DOHH2 (cell line): ENCODE measurements around the gene STPG3.
A peak's percentile ranks its signal among the peaks of the same experiment; 100 is the strongest.

Experiments used
- H3F3A ChIP-seq: fragments of 200-600 bp; sonication (generic), shearing (Covaris generic); 2 replicates; pipeline ENCODE4 v1.6.0; 2016; ENCODE audit warnings: antibody characterized with exemption, mild to moderate bottlenecking; ENCODE audit not compliant: control insufficient read depth, insufficient read depth
- H3K27ac ChIP-seq: fragments of 200-600 bp; sonication (generic); 2 replicates; pipeline ENCODE4 v1.5.1; 2014; ENCODE audit warnings: low read depth, mild to moderate bottlenecking, low read length, moderate library complexity
- H3K27me3 ChIP-seq: fragments of 200-600 bp; sonication (generic); 2 replicates; pipeline ENCODE4 v1.6.1; 2014; ENCODE audit warnings: mild to moderate bottlenecking, low read length, mixed read lengths; ENCODE audit not compliant: control insufficient read depth
- H3K36me3 ChIP-seq: fragments of 200-600 bp; sonication (generic); 2 replicates; pipeline ENCODE4 v1.6.1; 2014; ENCODE audit warnings: mild to moderate bottlenecking, low read length, moderate library complexity, mixed read lengths; ENCODE audit not compliant: control insufficient read depth
- H3K4me1 ChIP-seq: fragments of 200-600 bp; sonication (generic); 2 replicates; pipeline ENCODE4 v1.6.1; 2014; ENCODE audit warnings: mild to moderate bottlenecking, low read length, mixed read lengths; ENCODE audit not compliant: control insufficient read depth
- H3K4me2 ChIP-seq: fragments of 200-600 bp; sonication (generic); 2 replicates; pipeline ENCODE4 v1.6.0; 2014; ENCODE audit warnings: mild to moderate bottlenecking, low read length, moderate library complexity
- H3K4me3 ChIP-seq: fragments of 200-600 bp; sonication (generic); 2 replicates; pipeline ENCODE4 v1.5.1; 2014; ENCODE audit warnings: mild to moderate bottlenecking, low read length, mixed read lengths
- H3K79me2 ChIP-seq: fragments of 200-600 bp; sonication (generic); 2 replicates; pipeline ENCODE4 v1.6.1; 2014; ENCODE audit warnings: mild to moderate bottlenecking, low read length, mixed read lengths; ENCODE audit not compliant: control insufficient read depth
- H3K9me2 ChIP-seq: fragments of 200-600 bp; sonication (generic); replicated peaks from 2 replicates; pipeline ENCODE4 v1.6.1; 2014; ENCODE audit warnings: mild to moderate bottlenecking, low read length, mixed read lengths; ENCODE audit not compliant: control insufficient read depth
- H3K9me3 ChIP-seq: fragments of 200-600 bp; sonication (generic); 2 replicates; pipeline ENCODE4 v1.6.1; 2014; ENCODE audit warnings: antibody characterized with exemption, low read length, mixed read lengths; ENCODE audit not compliant: control insufficient read depth, insufficient read depth
- H4K20me1 ChIP-seq: fragments of 200-600 bp; sonication (generic); 2 replicates; pipeline ENCODE4 v1.6.0; 2014; ENCODE audit warnings: low read depth, mild to moderate bottlenecking, antibody characterized with exemption, low read length, moderate library complexity; ENCODE audit not compliant: control insufficient read depth, insufficient read depth
- EZH2phosphoT487 ChIP-seq: fragments of 200-600 bp; sonication (generic); IDR thresholded peaks from 2 replicates; pipeline ENCODE4 v1.6.1; 2017; ENCODE audit warnings: borderline replicate concordance, mild to moderate bottlenecking, antibody characterized with exemption, low read length, moderate library complexity, mixed read lengths
- TF ChIP-seq, protein P1 (sequence below): fragments of 200-600 bp; sonication (generic); IDR thresholded peaks from one replicate; pipeline ENCODE4 v1.5.1; 2014; ENCODE audit warnings: antibody characterized with exemption, mild to moderate bottlenecking, low read depth, low read length; ENCODE audit not compliant: poor library complexity, severe bottlenecking

STPG3 gene

DNA sequence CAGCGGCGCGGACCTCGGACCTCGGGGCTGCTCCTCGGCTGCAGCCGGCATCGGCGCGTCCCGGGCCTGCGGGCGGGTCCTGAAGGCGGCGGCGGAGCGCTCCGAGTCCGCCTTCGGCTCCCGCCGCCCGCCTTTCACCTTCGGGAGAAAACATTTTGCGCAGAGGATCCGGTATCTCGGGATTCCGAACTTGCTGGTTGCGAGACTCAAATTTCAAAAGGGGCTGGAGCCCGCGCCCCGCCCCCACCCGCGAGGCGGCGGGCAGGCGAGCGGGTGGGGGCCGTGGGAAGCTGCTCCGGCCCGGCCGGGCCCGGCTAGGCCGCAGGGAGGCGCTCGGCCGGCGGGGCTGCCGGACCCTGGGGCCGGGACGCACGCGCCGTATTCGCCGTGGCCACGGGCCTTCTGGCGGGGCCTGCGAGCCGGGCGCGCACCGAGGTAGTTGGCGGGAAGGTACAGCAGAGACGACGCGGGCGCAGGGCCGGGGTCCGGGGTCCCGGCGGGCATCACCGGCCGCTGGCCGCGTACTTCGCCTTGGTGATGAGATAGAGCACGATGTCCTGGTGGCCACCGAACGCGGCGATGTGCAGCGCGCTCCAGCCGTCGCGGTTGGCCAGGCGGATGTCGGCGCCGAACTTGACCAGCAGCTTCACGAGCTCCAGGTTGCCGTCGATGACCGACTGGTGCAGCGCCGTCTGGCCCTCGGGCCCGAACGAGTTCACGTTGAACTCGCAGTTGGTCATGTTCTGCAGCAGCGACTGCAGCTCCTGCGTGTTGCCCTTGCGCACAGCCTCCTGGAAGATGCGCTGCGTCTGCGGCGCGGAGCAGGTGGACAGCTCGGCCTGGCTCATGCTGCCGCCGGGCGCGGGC lies 50.2 kb downstream of the STPG3 start:
- no peak; the same call in 1 of the 2 replicates for TF ChIP-seq EZH2phosphoT487
- TF ChIP-seq, protein P1, sequence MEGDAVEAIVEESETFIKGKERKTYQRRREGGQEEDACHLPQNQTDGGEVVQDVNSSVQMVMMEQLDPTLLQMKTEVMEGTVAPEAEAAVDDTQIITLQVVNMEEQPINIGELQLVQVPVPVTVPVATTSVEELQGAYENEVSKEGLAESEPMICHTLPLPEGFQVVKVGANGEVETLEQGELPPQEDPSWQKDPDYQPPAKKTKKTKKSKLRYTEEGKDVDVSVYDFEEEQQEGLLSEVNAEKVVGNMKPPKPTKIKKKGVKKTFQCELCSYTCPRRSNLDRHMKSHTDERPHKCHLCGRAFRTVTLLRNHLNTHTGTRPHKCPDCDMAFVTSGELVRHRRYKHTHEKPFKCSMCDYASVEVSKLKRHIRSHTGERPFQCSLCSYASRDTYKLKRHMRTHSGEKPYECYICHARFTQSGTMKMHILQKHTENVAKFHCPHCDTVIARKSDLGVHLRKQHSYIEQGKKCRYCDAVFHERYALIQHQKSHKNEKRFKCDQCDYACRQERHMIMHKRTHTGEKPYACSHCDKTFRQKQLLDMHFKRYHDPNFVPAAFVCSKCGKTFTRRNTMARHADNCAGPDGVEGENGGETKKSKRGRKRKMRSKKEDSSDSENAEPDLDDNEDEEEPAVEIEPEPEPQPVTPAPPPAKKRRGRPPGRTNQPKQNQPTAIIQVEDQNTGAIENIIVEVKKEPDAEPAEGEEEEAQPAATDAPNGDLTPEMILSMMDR = no peak
- Histone ChIP-seq H3K79me2 (peaks cover 17% of the 10 kb centered on the region), H3K9me2 (no peaks in the 10 kb centered on the region), H3K36me3 (peaks cover 3% of the 10 kb centered on the region; the same call in 1 of the 2 replicates), H3F3A (peaks cover 12% of the 10 kb centered on the region), H4K20me1 (peaks cover 13% of the 10 kb centered on the region; the same call in 1 of the 2 replicates), H3K9me3 (no peaks in the 10 kb centered on the region), H3K4me3 (peak overlapping the region; percentile 94), H3K27me3 (peaks cover 19% of the 10 kb centered on the region), H3K4me1 (peaks cover 66% of the 10 kb centered on the region), H3K4me2 (peak overlapping the region; percentile 98), H3K27ac (no peak overlapping the region)

DNA sequence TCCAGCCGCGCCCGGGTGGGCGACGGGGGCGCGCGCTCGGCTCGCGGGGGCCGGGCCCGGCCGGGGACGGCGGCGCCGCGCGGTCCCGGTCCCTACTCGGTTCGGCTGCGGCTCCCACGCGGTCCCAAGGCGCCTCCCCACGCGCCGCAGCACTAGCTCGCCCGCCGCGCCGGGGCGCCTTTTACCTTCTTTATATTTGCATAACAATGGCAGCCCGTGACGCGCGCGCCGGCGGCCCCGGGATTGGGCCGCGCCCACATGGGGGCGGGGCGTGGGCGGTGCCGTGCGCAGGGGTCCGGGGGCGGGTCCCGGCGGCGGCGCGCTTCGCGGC lies 51.0 kb downstream of the STPG3 start, which contains the start of gene NRARP:
Gene NRARP, minus strand, starts transcription at position 154 of the 331 bp plus-strand sequence. CDS start 343 bp downstream, outside the sequence.
- peaks cover 13% of the 10 kb centered on the region; the same call in 1 of the 2 replicates for H4K20me1 ChIP-seq
- H3K79me2 ChIP-seq = peaks cover 17% of the 10 kb centered on the region
- peaks cover 24% of the 10 kb centered on the region for H3K27me3 ChIP-seq
- H3K4me2 ChIP-seq = peak within 1 kb of the TSS; percentile 98
- peaks cover 66% of the 10 kb centered on the region for H3K4me1 ChIP-seq
- H3K36me3 ChIP-seq = peaks cover 3% of the 10 kb centered on the region; the same call in 1 of the 2 replicates
- no peaks in the 10 kb centered on the region for H3K9me2 ChIP-seq
- no peak within 1 kb of the TSS for H3K27ac ChIP-seq
- H3F3A ChIP-seq = peaks cover 12% of the 10 kb centered on the region
- H3K9me3 ChIP-seq = no peaks in the 10 kb centered on the region
- TF ChIP-seq, protein P1 = no peak
- no peak for TF ChIP-seq EZH2phosphoT487
- H3K4me3 ChIP-seq = peak within 1 kb of the TSS; percentile 94

DNA sequence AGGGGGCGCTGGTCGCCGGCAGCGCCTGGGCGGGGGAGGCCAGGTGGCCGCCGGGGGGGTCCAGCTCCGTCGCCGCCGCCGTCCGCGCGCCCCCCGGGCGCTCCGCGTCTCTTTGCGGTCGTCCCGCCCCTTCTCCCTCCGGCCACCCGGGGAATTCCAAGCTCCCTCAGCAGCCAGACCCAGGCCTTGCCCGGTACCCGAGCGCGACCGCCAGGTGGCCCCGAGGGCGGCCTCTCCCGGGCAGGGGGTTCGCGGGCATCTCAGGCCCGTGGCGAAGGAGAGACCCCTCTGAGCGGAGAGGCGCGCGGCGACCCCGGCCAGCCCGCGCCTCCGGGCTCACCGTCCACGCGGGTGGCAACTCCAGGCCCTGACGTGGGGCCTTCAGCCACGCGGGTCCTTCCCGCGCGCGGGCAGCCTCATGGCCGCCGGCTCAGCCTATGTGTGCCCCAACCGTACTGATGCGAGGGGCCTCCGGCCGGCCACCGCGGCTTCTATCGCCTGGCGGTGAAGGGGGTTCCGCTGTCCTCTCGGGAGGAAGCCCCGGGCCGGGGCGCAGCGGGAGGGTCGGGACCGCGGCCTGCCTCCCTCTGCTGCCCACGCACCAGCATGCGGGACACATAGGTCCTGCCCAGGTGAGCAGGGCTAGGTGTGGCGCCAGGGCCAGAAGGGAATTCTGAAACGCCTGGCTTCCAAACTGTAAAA lies 51.5 kb downstream of the STPG3 start:
- TF ChIP-seq, protein P1 = peak; percentile 52
- TF ChIP-seq EZH2phosphoT487 = no peak
- Histone ChIP-seq H4K20me1 (peaks cover 13% of the 10 kb centered on the region; the same call in 1 of the 2 replicates), H3K36me3 (peaks cover 3% of the 10 kb centered on the region; the same call in 1 of the 2 replicates), H3K4me3 (peak overlapping the region; percentile 56), H3K4me2 (peak overlapping the region; percentile 69), H3K27me3 (peaks cover 29% of the 10 kb centered on the region), H3K4me1 (peaks cover 64% of the 10 kb centered on the region), H3K9me2 (no peaks in the 10 kb centered on the region), H3K27ac (no peak overlapping the region), H3K79me2 (peaks cover 17% of the 10 kb centered on the region), H3K9me3 (no peaks in the 10 kb centered on the region), H3F3A (peaks cover 12% of the 10 kb centered on the region)
